GM19463 (cell line): ENCODE measurements around the gene LTB.

Source experiments
- ATAC-seq: cut with Tn5 transposase; IDR thresholded peaks from one replicate; pipeline ENCODE4 v1.9.1; 2021; ENCODE audit warnings: mild to moderate bottlenecking, moderate library complexity; ENCODE audit not compliant: unreplicated experiment

LTB gene

DNA sequence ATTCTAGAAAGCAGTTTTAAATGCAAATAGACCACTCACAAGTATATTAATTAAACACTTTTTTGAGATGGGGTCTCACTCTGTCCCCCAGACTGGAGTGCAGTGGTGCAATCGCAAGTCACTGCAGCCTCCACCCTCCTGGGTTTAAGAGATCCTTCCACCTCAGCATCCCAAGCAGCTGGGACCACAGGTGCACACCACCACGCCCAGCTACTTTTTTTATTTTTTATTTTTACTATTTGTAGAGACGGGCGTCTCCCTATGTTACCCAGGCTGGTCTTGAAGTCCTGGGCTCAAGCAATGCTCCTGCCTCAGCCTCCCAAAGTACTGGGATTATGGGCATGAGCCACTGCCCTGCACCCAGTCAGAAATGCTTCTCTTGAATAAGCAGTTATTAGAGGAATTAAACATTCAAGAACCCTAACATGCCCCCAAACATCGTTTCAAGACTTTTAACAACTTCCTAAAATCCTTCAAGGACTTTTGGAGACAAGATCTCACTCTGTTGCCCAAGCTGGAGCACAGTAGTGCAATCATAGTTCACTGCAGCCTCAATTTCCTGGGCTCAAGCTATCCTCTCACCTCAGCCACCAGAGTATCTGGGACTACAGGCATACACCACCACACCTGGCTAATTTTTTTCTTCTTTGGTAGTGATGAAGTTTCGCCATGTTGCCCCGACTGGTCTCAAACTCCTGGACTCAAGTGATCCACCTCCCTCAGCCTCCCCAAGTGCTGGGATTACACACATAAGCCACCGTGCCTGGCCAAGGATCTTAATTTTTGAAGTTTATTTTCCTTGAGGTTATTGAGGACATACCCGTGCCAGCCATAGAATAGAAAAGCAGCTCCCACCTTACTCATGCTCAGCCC is 50.2 kb downstream of the LTB start:
- no peak for ATAC-seq

DNA sequence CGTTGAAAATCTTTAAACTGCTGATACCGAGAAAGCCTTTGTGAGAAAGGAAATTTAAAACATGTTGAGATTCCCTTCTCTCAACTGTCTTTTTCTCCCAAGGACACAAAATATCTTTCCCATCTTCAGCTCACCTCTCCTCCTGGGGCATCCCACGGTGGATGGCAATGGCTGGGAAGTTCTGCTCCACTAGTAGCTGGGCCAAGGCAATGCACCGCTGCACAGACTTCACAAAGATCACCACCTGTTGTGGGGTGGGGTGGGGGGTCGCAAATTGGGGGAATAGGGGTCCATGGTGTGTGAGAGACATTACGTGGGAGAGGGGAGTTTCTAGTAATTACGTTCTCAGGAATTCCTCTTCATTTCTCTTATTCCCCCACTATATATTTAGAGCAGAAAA is 51.1 kb downstream of the LTB start:
- no peak for ATAC-seq

DNA sequence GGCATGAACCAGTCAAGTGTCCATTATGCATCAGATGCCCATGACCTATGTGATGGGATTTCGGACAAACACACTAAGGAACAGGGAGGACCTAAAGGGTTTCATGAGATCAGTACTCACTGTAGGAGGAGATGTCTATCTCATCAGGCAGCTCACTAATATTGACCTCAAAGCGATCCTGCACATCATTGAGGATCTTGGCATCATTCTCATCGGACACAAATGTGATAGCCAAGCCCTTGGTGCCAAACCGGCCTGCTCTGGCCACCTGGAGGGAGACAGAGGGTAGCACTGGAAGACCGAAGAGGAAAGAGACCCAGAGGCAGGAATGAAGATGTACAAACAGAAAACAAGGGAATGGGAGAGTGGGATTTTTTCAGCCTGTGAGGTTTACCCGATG is 51.6 kb downstream of the LTB start:
- ATAC-seq: no peak
